ENCODE data around the gene WWOX.

Gene WWOX

GRCh38 chr16:78125112-78125844 lies 25.8 kb downstream of the WWOX start:
- POLR2A ChIA-PET: interaction anchor here (0.5 kb wide), 1 partner anchor 402 kb away, joined by 3 read pairs; no protein-coding TSS in a partner anchor
- TF ChIP-seq CTCF (IDR thresholded peaks at IDR 0.05; ENCODE audit: control extremely low read depth, extremely low read depth, low read depth, missing control alignments): no peak
- CTCF ChIA-PET: interaction anchor here (0.9 to 5.9 kb wide), 11 partner anchors 8 to 111 kb away, joined by 3 to 43 read pairs (median 5); partner anchors contain the start of gene WWOX
- no peak for DNase-seq (ENCODE audit: extremely low spot score)

- POLR2A ChIA-PET: no interaction called here
- DNase-seq (ENCODE audit: extremely low spot score): no peak
- TF ChIP-seq CTCF (IDR thresholded peaks at IDR 0.05; ENCODE audit: control extremely low read depth, extremely low read depth, low read depth, missing control alignments): no peak
- CTCF ChIA-PET: interaction anchor here (1.4 to 5.9 kb wide), 4 partner anchors 10 to 109 kb away, joined by 5 to 43 read pairs (median 11); partner anchors contain the start of gene WWOX
Observed at GRCh38 chr16:78126662-78127061, 27.2 kb downstream of the WWOX start.

- ChIA-PET CTCF (interaction anchor here (1.0 to 5.9 kb wide), 5 partner anchors 9 to 109 kb away, joined by 5 to 43 read pairs (median 5); partner anchors contain the start of gene WWOX), POLR2A (no interaction called here)
- no peak for TF ChIP-seq CTCF (IDR thresholded peaks at IDR 0.05; ENCODE audit: control extremely low read depth, extremely low read depth, low read depth, missing control alignments)
- DNase-seq (ENCODE audit: extremely low spot score): no peak
Observed at GRCh38 chr16:78127130-78127529, 27.7 kb downstream of the WWOX start.

GRCh38 chr16:78128913-78129312 lies 29.5 kb downstream of the WWOX start:
- no peak for DNase-seq (ENCODE audit: extremely low spot score)
- ChIA-PET CTCF (interaction anchor here (1.4 to 4.0 kb wide), 3 partner anchors 9 to 29 kb away, joined by 4 to 17 read pairs (median 6); partner anchors contain the start of gene WWOX), POLR2A (interaction anchor here (0.5 kb wide), 1 partner anchor 81 kb away, joined by 6 read pairs; no protein-coding TSS in a partner anchor)
- TF ChIP-seq CTCF (IDR thresholded peaks at IDR 0.05; ENCODE audit: control extremely low read depth, extremely low read depth, low read depth, missing control alignments): no peak

- ChIA-PET CTCF (interaction anchor here (1.2 to 1.6 kb wide), 2 partner anchors 9 to 11 kb away, joined by 3 to 6 read pairs; no protein-coding TSS in a partner anchor), POLR2A (interaction anchor here (0.5 kb wide), 1 partner anchor 82 kb away, joined by 6 read pairs; no protein-coding TSS in a partner anchor)
- DNase-seq (ENCODE audit: extremely low spot score): no peak
- TF ChIP-seq CTCF (IDR thresholded peaks at IDR 0.05; ENCODE audit: control extremely low read depth, extremely low read depth, low read depth, missing control alignments): no peak
Observed at GRCh38 chr16:78129349-78129748, 29.9 kb downstream of the WWOX start.

GRCh38 chr16:78130083-78130608 lies 30.7 kb downstream of the WWOX start:
- TF ChIP-seq CTCF (IDR thresholded peaks at IDR 0.05; ENCODE audit: control extremely low read depth, extremely low read depth, low read depth, missing control alignments): no peak
- ChIA-PET POLR2A (no interaction called here), CTCF (interaction anchor here (1.0 to 1.6 kb wide), 3 partner anchors 10 to 18 kb away, joined by 3 to 6 read pairs (median 3); no protein-coding TSS in a partner anchor)
- DNase-seq (ENCODE audit: extremely low spot score): no peak
